GM12875 (cell line): ENCODE results near the gene ZNF326.
A peak's percentile ranks its signal among the peaks of the same experiment; 100 is the strongest.
"Not testable (repeated sequence)": the region's sequence is repeated elsewhere in the genome, so short reads cannot be mapped to it uniquely, and the experiment has no call there.

Source experiments
- H3K4me3 ChIP-seq: one replicate; pipeline ENCODE4 v1.5.1; 2011; ENCODE audit warnings: low read depth, low read length, control low read depth
- CTCF ChIP-seq: IDR thresholded peaks from 2 replicates; pipeline ENCODE4 v1.5.1; 2011; ENCODE audit warnings: low read depth, mild to moderate bottlenecking, control low read depth, inconsistent platforms, low read length, moderate library complexity, borderline replicate concordance; ENCODE audit not compliant: insufficient read depth

The ZNF326 gene

GRCh38 chr1:89990976-89991831 is 3.7 kb upstream of the ZNF326 start:
- TF ChIP-seq CTCF = no peak
- no peak overlapping the region for H3K4me3 ChIP-seq

GRCh38 chr1:89993541-89993940 is 1.4 kb upstream of the ZNF326 start:
- H3K4me3 ChIP-seq = no peak overlapping the region
- no peak for TF ChIP-seq CTCF

- TF ChIP-seq CTCF = no peak
- H3K4me3 ChIP-seq = peak overlapping the region; percentile 82
Measured at GRCh38 chr1:89994231-89994804, 592 bp upstream of the ZNF326 start.

- peak overlapping the region; percentile 82 for H3K4me3 ChIP-seq
- no peak for TF ChIP-seq CTCF
Measured at GRCh38 chr1:89995598-89996449, 914 bp downstream of the ZNF326 start.

- H3K4me3 ChIP-seq = no peak overlapping the region
Measured at GRCh38 chr1:89996450-89997110, 1.7 kb downstream of the ZNF326 start.

GRCh38 chr1:89997152-89997551 is 2.2 kb downstream of the ZNF326 start:
- not testable (repeated sequence) for H3K4me3 ChIP-seq

More at GRCh38 chr1:89996450-89997110, 1.7 kb downstream of the ZNF326 start:
- no peak for TF ChIP-seq CTCF

- no peak for TF ChIP-seq CTCF
- H3K4me3 ChIP-seq = no peak overlapping the region
Measured at GRCh38 chr1:89998306-89998705, 3.4 kb downstream of the ZNF326 start.
